Renal cortical epithelial cell (primary cell): ENCODE results near the gene KDM8. TPM values are rescaled to one million over a fixed set of nuclear protein-coding genes. Genes with fewer than 3 reads are reported as not detected.

ENCODE experiments used
- DNase-seq: peaks from one replicate; pipeline ENCODE4 v3.0.0-alpha.2; 2011; ENCODE audit warnings: low read depth
- total RNA-seq: library from RNA; depleted of rRNA; stranded (reverse); fragments of >200 nt; gene quantifications from 2 replicates; pipeline ENCODE4 v1.2.3, GENCODE V29; 2014

The KDM8 gene
- total RNA-seq, 1 donor from 2014 or later: 4.3 TPM

DNA sequence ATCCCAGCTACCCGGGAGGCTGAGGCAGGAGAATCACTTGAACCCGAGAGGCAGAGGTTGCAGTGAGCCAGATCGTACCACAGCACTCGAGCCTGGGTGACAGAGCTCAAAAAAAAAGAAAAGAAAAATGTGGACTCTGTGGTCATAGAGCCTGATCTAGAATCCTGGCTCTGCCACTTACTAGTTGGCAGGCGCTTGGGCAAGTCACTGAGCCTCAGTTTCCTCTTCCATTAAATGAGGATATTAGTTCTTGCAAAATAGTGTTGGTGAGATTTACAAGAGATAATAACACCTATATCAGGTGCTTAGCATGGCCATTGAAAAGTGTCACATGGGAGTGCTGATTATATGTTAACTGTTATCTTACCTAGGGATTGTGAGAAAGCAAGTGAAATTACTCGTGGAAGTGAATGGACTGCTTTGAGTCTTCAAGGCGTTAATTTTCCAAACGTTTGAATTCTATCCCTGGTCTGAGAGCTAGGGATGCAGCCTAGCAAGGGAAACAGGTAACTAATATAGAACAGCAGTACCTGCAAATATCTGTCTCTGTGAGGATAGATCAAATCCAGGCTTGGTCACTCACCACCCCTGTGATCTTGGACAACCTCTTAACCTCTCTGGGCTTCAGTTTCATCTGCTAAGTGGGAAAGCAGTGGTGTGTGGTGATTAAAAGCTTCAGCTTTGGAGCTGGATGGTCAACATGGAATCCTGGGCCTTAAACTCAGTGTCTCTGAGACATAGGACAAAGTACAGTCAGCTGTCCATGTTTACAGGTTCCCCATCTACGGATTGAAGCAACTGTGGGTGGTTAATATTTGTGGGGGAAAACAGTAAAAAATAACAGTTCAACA is 66.2 kb downstream of the KDM8 start:
- DNase-seq: no peak

DNA sequence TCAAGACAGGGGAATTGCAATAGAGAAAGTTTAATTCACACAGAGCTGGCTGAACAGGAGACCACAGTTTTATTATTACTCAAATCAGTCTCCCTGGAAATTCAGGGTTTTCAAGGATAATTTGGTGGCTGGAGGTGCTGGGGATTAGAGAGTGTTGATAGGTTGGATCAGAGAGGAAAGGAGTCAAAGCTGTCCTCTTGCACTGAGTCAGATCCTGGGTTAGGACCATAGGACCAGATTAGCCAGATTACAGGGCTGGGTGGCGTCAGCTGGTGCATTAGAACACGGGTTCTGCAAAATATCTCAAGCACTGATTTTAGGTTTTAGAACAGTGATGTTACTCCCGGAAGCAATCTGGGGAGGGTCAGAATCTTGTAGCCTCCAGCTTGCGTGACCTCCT is 67.0 kb downstream of the KDM8 start:
- no peak for DNase-seq

Other genes starting within 250 kb of the KDM8 start
- gene C16orf82, start 136.6 kb upstream of the KDM8 start, total RNA-seq: not detected in 2 replicates
- 72.1 and 94.6 TPM in 2 replicates for gene NSMCE1, start 65.2 kb downstream of the KDM8 start, total RNA-seq
- 20.1 and 31.7 TPM in 2 replicates for gene IL4R, start 110.4 kb downstream of the KDM8 start, total RNA-seq
- gene IL21R, start 198.6 kb downstream of the KDM8 start, total RNA-seq: under 0.01 TPM in 1 of 2 replicates, not detected in the other